Measurements from ENCODE around the gene KIF3C.
"Not testable (repeated sequence)": the region's sequence is repeated elsewhere in the genome, so short reads cannot be mapped to it uniquely, and the experiment has no call there.

KIF3C gene

GRCh38 chr2:25920786-25921415 lies 61.4 kb downstream of the KIF3C start:
- FAIRE-seq (no peak), DNase-seq (ENCODE audit: low spot score) (no peak)

GRCh38 chr2:25920336-25920735 lies 62.0 kb downstream of the KIF3C start:
- no peak for FAIRE-seq
- DNase-seq (ENCODE audit: low spot score): no peak

- FAIRE-seq (no peak), DNase-seq (ENCODE audit: low spot score) (no peak)
Observed at GRCh38 chr2:25917832-25918231, 64.5 kb downstream of the KIF3C start.

GRCh38 chr2:25917411-25917810 lies 64.9 kb downstream of the KIF3C start:
- not testable (repeated sequence) for FAIRE-seq; DNase-seq (ENCODE audit: low spot score)

- not testable (repeated sequence) for DNase-seq (ENCODE audit: low spot score); FAIRE-seq
Observed at GRCh38 chr2:25915944-25916772, 66.1 kb downstream of the KIF3C start.

- FAIRE-seq: not testable (repeated sequence)
Observed at GRCh38 chr2:25915411-25915810, 66.9 kb downstream of the KIF3C start.

GRCh38 chr2:25913696-25913973 lies 68.7 kb downstream of the KIF3C start:
- FAIRE-seq; DNase-seq (ENCODE audit: low spot score): not testable (repeated sequence)

More at GRCh38 chr2:25915411-25915810, 66.9 kb downstream of the KIF3C start:
- DNase-seq (ENCODE audit: low spot score): not testable (repeated sequence)

GRCh38 chr2:25912851-25913695 lies 69.2 kb downstream of the KIF3C start:
- peak; percentile 40 for DNase-seq (ENCODE audit: low spot score)
- FAIRE-seq: no peak

GRCh38 chr2:25909574-25909973 lies 72.7 kb downstream of the KIF3C start:
- not testable (repeated sequence) for DNase-seq (ENCODE audit: low spot score); FAIRE-seq

GRCh38 chr2:25905126-25905525 lies 77.2 kb downstream of the KIF3C start:
- FAIRE-seq (no peak), DNase-seq (ENCODE audit: low spot score) (no peak)

GRCh38 chr2:25903216-25903776 lies 79.0 kb downstream of the KIF3C start:
- no peak for FAIRE-seq
- no peak for DNase-seq (ENCODE audit: low spot score)

- DNase-seq (ENCODE audit: low spot score): no peak
- FAIRE-seq: no peak
Observed at GRCh38 chr2:25899404-25899970, 82.8 kb downstream of the KIF3C start.

- no peak for FAIRE-seq
Observed at GRCh38 chr2:25897506-25897905, 84.8 kb downstream of the KIF3C start.

GRCh38 chr2:25896308-25896707 lies 86.0 kb downstream of the KIF3C start:
- FAIRE-seq; DNase-seq (ENCODE audit: low spot score): not testable (repeated sequence)

More at GRCh38 chr2:25897506-25897905, 84.8 kb downstream of the KIF3C start:
- no peak for DNase-seq (ENCODE audit: low spot score)

- DNase-seq (ENCODE audit: low spot score): no peak
- no peak for FAIRE-seq
Observed at GRCh38 chr2:25895610-25896009, 86.7 kb downstream of the KIF3C start.

GRCh38 chr2:25895018-25895417 lies 87.3 kb downstream of the KIF3C start:
- FAIRE-seq: no peak
- no peak for DNase-seq (ENCODE audit: low spot score)

GRCh38 chr2:25894135-25894830 lies 88.0 kb downstream of the KIF3C start:
- peak; percentile 5 for FAIRE-seq

GRCh38 chr2:25891672-25892071 lies 90.6 kb downstream of the KIF3C start:
- FAIRE-seq: no peak
- DNase-seq (ENCODE audit: low spot score): no peak

More at GRCh38 chr2:25894135-25894830, 88.0 kb downstream of the KIF3C start:
- DNase-seq (ENCODE audit: low spot score): peak; percentile 32

- no peak for DNase-seq (ENCODE audit: low spot score)
- peak; percentile 59 for FAIRE-seq
Observed at GRCh38 chr2:25887624-25888242, 94.6 kb downstream of the KIF3C start.

GRCh38 chr2:25885933-25886332 lies 96.4 kb downstream of the KIF3C start:
- peak; percentile 77 for FAIRE-seq
- peak; percentile 78 for DNase-seq (ENCODE audit: low spot score)
